ENCODE data around the gene RUFY3.
A peak's percentile ranks its signal among the peaks of the same experiment; 100 is the strongest.
"Not testable (repeated sequence)": the region's sequence is repeated elsewhere in the genome, so short reads cannot be mapped to it uniquely, and the experiment has no call there.

RUFY3 gene

DNA sequence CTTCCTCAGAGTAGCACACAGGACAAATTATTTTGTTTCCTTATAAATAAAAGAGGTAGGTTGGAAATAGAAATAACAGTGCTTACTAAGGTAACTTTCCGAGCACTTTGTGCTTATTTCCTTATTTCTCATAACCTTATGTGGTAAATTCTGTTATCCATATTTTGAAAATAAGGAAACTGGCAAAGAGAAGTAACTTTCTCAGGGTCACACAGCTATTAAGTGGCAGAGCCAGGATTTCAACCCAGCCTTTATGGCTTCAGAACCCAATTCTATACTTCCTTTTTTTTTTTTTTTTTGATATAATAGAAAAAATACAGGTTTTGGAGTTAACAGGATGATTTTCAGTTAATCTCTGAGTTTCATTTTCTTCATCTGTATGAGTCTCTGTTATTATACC is 30.1 kb upstream of the RUFY3 start:
- TF ChIP-seq, protein P1, sequence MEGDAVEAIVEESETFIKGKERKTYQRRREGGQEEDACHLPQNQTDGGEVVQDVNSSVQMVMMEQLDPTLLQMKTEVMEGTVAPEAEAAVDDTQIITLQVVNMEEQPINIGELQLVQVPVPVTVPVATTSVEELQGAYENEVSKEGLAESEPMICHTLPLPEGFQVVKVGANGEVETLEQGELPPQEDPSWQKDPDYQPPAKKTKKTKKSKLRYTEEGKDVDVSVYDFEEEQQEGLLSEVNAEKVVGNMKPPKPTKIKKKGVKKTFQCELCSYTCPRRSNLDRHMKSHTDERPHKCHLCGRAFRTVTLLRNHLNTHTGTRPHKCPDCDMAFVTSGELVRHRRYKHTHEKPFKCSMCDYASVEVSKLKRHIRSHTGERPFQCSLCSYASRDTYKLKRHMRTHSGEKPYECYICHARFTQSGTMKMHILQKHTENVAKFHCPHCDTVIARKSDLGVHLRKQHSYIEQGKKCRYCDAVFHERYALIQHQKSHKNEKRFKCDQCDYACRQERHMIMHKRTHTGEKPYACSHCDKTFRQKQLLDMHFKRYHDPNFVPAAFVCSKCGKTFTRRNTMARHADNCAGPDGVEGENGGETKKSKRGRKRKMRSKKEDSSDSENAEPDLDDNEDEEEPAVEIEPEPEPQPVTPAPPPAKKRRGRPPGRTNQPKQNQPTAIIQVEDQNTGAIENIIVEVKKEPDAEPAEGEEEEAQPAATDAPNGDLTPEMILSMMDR (IDR thresholded peaks at IDR 0.05; ENCODE audit: low read depth, low read length): no peak
- peaks cover 7% of the 10 kb centered on the region; the same call in 1 of the 2 replicates for H3K36me3 ChIP-seq

DNA sequence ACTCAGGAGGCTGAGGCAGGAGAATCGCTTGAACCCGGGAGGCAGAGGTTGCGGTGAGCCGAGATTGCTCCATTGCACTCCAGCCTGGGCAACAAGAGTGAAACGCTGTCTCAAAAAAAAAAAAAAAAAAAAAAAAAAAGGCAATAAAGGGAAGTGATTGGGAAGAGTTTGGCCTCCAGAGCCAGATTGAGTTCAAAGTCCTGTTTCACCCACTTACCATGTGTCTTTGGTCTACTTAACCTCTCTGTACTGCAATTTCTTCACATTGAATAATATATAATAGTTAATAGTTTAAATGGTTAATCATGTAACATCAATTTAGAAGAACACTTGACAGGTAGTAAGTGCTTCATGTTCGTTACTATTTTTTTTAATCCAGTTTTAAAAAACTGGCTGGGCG is 27.1 kb upstream of the RUFY3 start:
- H3K9me3 ChIP-seq (ENCODE audit: severe bottlenecking); DNase-seq; H3K27me3 ChIP-seq (ENCODE audit: insufficient read depth, low read depth, severe bottlenecking); H3K4me3 ChIP-seq (ENCODE audit: low read depth, low read length); H3K27ac ChIP-seq; H3K36me3 ChIP-seq: not testable (repeated sequence)

More for the DNA sequence above, 30.1 kb upstream of the RUFY3 start:
- no peaks in the 10 kb centered on the region for H3K9me3 ChIP-seq (ENCODE audit: severe bottlenecking)
- H3K27ac ChIP-seq: no peak overlapping the region
- H3K27me3 ChIP-seq (ENCODE audit: insufficient read depth, low read depth, severe bottlenecking): no peaks in the 10 kb centered on the region
- no peak overlapping the region for H3K4me3 ChIP-seq (ENCODE audit: low read depth, low read length)
- DNase-seq: no peak

DNA sequence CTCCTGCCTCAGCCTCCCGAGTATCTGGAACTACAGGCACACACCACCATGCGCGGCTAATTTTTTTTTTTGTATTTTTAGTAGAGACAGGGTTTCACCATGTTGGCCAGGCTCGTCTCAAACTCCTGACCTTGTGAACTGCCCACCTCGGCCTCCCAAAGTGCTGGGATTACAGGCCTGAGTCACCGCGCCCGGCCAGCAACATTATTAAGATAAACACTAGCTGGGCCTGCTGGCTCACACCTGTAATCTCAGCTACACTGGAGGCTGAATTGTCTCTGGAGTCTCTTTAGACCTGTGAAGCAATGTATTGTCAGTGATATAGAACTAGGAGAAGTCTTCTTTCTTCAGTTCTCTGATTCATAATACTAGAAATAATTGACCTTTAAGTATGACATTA is 23.3 kb upstream of the RUFY3 start:
- H3K27ac ChIP-seq; DNase-seq; H3K36me3 ChIP-seq; H3K9me3 ChIP-seq (ENCODE audit: severe bottlenecking); H3K27me3 ChIP-seq (ENCODE audit: insufficient read depth, low read depth, severe bottlenecking); H3K4me3 ChIP-seq (ENCODE audit: low read depth, low read length): not testable (repeated sequence)

DNA sequence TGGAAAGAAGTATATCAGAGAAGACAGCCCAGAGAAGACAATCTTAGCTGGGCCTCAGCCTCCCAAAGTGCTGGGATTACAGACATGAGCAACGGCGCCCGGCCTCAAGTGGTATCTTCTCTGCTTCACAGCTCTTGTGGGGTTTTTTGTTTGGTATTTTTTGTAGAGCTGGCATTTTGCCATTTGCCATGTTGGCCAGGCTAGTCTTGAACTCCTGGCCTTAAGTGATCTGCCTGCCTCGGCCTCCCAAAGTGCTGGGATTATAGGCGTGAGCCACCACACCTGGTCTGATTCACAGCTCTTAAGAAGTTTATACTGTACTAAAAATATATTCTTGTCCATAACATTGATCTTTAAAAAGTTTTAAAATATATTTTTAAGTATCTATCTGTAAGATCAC is 21.1 kb upstream of the RUFY3 start:
- no peak for DNase-seq
- H3K27ac ChIP-seq: no peak overlapping the region
- no peaks in the 10 kb centered on the region for H3K27me3 ChIP-seq (ENCODE audit: insufficient read depth, low read depth, severe bottlenecking)
- no peaks in the 10 kb centered on the region for H3K9me3 ChIP-seq (ENCODE audit: severe bottlenecking)
- H3K36me3 ChIP-seq: no peaks in the 10 kb centered on the region
- H3K4me3 ChIP-seq (ENCODE audit: low read depth, low read length): no peak overlapping the region
- TF ChIP-seq, protein P1 (IDR thresholded peaks at IDR 0.05; ENCODE audit: low read depth, low read length): no peak

DNA sequence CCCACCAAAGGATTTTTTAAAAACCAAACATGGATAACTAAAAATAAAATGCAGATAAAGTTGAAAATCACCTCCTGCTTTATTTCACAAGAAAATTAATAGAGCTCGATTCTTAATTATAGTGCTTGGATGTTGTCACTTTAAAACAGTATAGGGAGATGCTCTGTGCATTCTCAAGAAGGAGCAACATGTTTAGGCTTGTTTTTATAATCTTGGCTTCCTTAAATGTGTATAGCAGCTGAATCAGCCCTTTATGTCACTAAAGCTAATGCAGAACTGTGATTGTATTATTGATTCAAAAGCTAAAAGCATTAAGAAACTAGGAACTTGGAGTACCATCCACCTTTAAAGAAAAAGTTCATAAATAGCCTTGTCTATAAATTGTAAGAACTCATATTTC is 20.5 kb upstream of the RUFY3 start:
- no peaks in the 10 kb centered on the region for H3K27me3 ChIP-seq (ENCODE audit: insufficient read depth, low read depth, severe bottlenecking)
- H3K36me3 ChIP-seq: no peaks in the 10 kb centered on the region
- no peak for DNase-seq
- H3K27ac ChIP-seq: no peak overlapping the region
- TF ChIP-seq, protein P1 (IDR thresholded peaks at IDR 0.05; ENCODE audit: low read depth, low read length): no peak
- no peak overlapping the region for H3K4me3 ChIP-seq (ENCODE audit: low read depth, low read length)
- H3K9me3 ChIP-seq (ENCODE audit: severe bottlenecking): no peaks in the 10 kb centered on the region

DNA sequence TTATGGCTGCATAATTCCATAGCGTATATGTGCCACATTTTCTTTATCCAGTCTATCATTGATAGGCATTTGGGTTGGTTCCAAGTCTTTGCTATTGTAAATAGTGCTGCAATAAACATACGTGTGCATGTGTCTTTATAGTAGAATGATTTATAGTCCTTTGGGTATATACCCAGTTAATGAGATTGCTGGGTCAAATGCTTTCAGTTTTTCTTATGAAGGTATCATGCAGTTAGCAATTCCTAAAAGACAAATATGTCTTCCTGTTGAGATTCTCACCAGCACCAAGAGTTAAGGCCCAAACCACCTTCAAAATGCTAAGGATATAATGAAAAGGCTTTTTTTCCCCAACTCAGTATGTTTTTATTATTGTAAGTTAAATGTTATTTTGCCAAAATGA is 19.2 kb upstream of the RUFY3 start:
- not testable (repeated sequence) for H3K4me3 ChIP-seq (ENCODE audit: low read depth, low read length); H3K27ac ChIP-seq; DNase-seq; H3K9me3 ChIP-seq (ENCODE audit: severe bottlenecking); H3K27me3 ChIP-seq (ENCODE audit: insufficient read depth, low read depth, severe bottlenecking); H3K36me3 ChIP-seq

DNA sequence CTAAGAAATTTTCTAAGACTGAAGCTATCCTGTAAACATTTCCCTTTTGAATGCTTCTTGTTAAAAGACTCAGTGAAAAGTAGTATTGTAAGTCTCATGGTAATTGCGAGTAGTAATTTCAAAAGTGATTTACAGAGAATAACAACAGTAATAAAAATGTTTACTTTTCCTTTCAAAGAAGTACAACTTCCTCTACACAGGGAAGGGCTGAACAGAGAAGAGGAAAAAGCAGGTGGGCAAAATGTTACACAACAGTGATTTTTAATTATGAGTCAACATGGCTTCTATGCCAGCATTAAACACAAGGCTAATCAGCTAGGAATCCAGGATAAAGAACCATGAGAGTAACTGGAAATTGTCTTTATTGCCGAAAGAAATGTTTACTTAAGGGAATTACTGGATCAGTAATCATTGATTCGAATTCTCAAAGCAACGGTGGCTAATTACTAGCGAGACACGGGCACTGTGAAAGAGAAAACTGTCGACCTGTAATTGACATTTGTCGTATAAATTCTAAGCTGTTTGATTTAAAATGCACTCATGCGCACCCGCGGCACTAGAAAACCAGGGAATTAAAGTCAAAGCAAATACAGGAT is 18.0 kb upstream of the RUFY3 start:
- Histone ChIP-seq H3K9me3 (ENCODE audit: severe bottlenecking) (no peaks in the 10 kb centered on the region), H3K4me3 (ENCODE audit: low read depth, low read length) (peak overlapping the region; percentile 57), H3K36me3 (no peaks in the 10 kb centered on the region), H3K27ac (peak overlapping the region; percentile 98), H3K27me3 (ENCODE audit: insufficient read depth, low read depth, severe bottlenecking) (no peaks in the 10 kb centered on the region)
- peak; percentile 25 for DNase-seq
- TF ChIP-seq, protein P1 (IDR thresholded peaks at IDR 0.05; ENCODE audit: low read depth, low read length): no peak

Measured in WERI-Rb-1 (cell line).